OCI-M2 (cell line): ENCODE data around the gene PIK3CA.
A peak's percentile ranks its signal among the peaks of the same experiment; 100 is the strongest.
"Not testable (repeated sequence)": the region's sequence is repeated elsewhere in the genome, so short reads cannot be mapped to it uniquely, and the experiment has no call there.

Experiments
- DNase-seq: peaks from one replicate; lab custom pipeline; 2025; ENCODE audit not compliant: unreplicated experiment; lab: John Stamatoyannopoulos, UW

PIK3CA gene

DNA sequence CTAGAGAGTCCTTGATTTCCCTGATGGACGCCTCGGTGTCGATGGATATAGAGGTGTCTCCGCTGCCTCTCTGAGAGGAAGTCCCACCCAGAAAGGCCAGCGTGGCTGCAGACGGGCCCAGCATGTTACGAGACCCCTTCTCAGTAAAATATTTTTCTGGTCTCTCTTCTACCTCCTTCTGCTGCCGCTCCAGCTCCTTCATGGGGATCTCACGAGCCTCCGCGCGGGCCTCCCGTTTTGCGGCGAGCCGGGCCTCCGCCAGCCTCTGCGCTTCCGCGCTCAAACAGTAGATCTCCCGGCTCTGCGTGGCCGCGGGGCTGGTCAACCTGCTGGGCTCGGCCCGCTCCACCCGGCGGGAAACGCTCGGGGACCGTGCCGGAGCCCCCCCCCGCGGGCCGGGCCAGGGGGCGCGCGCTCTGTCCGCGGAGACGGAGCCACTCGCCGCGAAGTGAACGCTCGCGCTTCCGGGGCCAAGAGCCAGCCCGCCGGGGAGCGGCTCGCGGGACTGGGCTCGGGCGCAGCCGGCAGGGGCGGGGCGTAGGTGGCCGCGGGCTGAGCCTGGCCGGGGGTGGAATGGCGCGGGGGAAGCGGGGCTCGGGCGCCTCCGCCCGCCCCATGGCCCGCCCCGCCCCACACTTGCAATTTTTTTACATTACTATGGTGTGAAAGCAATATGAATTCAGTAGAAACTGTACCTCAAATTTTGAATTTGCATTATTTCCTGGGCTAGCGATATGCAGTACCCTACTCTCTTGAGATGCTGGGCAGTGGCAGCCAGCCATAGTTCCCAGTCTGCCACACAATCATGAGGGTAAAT, 113.0 kb downstream of the PIK3CA start:
- DNase-seq: no peak

DNA sequence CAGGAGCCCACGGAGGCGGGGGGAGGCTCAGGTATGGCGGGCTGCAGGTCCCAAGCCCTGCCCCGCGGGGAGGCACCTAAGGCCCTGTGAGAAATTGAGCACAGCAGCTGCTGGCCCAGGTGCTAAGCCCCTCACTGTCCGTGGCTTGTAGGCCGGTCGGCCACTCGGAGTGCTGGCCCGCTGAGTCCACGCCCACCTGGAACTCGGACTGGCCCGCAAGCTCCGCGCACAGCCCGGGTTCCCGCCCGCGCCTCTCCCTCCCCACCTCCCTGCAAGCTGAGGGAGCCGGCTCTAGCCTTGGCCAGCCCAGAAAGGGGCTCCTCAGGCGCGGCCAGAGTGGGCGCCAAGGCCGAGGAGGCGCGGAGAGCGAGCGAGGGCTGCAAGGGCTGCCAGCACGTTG, 115.0 kb downstream of the PIK3CA start:
- no peak for DNase-seq

DNA sequence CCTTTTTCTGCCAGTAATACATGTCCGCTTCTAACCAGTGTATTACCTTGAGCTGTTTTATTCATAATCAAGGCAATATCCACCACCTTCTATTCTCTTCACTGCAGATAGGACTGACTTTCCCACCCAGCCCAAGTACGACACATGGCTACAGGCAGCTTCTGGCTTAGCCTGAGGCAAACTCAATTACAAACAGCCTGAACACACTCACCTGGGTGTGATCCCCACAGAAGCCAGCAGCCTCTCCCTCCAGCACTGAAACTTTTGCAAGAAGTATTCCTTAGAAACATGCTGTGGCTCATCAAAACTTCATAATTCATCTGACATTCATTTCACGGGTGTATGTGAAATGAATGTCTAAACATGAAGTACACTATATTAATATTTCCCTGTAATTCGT, 116.3 kb downstream of the PIK3CA start:
- no peak for DNase-seq

DNA sequence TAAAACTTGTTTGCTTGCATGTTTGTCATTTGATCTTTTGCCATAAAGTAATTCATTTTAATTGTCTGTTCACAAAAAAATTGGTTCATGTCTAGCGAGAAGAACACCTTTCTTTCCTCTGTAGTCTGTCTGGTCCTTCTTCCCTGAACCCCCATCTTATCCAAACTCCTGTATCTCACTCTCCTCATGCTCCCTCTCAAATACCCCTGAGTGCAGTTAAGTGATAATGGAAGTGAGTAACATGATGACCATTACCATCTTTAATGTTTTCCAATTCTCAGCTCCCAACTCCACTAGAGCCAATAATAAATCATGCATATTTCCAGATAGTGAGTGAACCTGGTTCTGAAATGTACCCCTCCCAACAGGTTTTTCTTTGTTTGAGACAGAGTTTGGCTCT, 116.9 kb downstream of the PIK3CA start:
- DNase-seq: no peak

DNA sequence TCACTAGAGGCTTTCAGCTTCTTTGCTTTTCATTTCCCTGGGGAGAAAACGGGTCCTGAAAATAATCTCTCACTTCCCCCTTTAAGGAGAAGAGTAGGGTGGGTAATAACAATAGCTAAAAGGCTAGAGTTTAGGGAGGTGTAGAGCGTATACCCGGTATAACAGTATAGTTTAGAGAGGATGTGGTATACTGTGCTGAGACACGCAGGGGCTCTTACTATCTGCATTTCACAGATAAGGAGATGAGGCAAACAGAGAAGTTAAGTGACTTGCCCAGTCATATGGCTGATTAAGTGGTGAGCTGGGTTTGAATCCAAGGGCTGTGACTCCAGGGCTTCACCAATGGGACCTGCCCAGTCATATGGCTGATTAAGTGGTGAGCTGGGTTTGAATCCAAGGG, 117.7 kb downstream of the PIK3CA start:
- DNase-seq: peak; percentile 33

DNA sequence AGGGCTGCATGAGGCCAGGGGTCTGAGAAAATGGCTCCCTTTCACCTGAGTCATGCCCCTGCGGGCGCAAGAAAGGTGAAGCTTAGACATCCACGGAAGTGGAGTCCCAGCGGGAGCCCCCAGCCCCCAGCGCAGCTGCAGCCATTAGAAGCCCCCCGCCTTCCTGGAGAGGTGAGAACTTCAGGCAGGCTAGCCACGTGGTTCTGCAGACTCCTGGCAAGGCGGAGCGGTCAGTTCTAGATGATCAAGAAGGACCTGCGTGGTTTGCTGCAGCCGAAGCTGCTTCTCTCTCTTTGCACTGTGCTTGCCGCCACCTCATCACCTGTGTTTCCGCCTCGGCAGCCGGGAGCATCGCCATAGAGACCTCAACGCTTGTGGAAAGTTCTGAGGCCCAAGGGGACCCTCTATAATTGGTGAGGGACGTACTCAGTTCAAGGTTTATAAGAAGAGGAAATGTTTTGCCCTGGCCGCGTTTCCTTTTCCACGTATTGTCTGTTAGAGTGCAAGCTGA, 118.6 kb downstream of the PIK3CA start:
- DNase-seq: no peak

DNA sequence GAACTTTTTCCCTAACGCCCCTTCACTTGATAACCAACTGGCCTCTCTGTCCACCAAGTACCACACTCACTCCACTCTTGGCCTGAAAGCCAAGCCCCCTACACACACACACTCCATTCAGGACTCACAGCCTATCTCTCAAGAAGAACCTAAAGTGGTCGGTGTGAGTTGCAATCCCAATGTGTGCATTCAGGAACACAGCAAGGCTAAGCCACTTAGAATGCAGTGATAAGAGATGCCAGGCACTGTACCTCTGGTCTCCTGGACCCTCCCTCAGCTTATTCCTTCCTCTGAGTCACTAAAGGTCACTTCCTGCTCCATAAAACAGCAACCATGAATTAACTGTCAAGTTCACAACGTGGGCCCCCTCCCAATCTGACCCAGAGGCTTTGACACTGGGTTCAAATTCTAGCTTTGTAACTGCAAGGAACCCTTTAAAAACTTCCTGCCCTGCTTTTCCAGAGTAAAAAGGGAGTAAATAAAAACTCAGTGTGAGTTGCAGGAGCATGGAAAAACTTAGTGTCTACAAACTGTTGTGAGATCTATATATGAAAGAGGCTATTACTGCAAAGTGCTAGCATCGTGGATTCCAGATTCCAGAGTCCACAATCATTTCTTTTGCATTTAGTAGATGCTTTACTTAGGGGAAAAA, 120.4 kb downstream of the PIK3CA start:
- peak; percentile 75 for DNase-seq

DNA sequence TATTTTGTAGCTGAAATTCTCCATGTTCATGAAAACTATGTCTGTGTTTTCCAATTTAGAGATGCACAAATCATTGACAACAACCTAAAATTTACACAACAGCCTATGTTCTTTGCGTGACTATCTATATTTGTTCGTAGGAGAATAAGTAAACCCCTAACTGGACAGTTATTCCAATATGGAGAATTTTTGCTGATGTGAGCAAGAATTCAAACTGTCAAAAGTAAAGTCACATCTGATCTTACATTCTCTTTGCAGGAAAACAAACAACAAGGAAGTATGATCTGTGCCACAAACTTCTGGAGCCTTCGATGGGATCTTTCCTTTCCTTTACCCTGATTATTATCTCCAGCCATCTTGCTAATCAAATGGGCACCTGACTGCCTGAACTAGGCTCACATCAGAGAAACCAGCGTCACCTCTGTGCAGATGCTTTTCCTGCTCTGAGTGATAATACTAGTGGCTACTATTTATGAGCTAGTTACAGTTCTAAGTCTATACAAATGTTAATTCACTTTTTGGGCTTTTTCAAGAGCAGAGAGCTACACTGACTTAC, 121.1 kb downstream of the PIK3CA start:
- DNase-seq: no peak

DNA sequence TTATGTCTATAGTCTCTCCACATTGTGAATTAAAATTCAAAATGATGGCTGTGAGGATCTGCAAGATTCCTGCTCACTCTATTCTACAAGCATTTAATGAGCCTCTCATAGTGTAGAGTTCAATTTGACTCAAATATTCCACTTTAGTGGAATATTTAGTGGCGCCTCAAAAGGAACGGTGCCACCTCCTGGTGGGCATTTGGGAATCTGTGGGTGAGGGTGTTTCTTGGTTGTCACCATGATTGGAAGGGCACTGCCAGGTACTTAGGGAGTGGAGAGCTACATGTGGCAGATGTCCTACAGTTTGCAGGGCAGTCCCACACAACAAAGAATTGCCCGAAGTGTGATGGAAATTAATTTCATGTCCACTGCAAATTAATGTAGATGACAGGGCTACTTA, 124.2 kb downstream of the PIK3CA start:
- no peak for DNase-seq

DNA sequence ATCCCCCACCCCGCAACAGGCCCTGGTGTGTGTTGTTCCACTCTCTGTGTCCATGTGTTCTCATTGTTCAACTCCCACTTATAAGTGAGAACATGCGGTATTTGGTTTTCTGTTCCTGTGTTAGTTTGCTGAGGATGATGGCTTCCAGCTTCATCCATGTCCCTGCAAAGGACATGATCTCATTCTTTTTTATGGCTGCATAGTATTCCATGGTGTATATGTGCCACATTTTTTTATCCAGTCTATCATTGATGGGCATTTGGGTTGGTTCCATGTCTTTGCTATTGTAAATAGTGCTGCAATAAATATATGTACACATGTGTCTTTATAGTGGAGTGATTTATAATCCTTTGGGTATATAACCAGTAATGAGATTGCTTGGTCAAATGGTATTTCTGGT, 126.3 kb downstream of the PIK3CA start:
- DNase-seq: not testable (repeated sequence)

DNA sequence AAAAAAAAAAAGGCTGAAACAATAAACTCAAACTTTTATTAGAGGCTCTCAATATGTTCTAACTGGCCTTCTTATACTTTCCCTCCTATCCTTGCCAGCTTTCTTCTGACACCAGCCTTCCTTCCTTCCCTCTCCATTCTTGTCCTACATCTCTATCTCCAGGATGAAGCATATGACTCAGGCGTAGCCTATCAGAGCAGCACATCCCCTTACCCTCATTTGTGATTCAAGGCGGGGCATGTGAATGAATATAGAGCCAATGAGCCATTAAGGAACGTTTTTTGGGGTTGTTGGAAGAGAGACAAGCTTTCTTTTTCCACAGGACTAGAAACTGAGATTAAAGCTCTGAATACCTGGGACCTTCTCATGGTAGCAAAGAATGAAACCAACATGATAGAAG, 127.8 kb downstream of the PIK3CA start:
- DNase-seq: no peak

DNA sequence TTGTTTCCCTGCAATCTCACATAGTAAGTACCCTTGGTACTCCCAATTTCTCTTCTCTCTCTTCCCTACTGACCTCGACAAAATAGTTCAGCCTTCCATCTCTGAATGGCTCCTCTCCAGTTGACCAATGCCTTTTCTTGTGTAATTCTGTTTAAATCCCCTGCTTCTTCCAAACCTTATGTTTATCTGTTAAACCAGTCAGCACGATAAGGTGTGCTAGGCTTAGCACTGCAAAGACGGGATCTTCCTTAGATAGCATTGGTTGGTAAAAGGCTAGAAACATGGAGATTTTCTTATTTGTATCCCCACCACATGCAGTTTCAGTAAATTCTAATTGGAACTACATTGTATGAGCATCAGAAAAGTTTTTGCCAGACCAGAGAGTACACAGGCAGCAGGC, 128.6 kb downstream of the PIK3CA start:
- no peak for DNase-seq

DNA sequence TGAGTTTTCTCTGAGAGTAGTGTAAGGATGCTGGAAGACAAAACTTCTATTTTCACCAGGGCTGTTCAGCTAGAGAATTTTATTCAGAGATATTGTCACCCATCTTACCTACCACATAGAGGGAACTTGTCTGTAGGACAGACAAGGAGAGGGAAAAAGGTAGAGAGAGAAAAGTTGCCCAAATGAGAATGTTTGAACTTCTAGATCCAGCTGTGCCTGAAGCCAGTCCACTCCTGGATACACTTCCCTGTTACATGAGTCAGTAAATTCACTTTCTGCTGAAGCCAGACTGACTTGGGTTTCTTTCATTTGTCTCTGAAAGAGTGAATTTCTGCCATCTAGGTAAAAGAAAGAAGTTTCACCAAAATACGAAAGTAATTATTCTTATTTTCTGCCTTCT, 130.0 kb downstream of the PIK3CA start:
- no peak for DNase-seq

DNA sequence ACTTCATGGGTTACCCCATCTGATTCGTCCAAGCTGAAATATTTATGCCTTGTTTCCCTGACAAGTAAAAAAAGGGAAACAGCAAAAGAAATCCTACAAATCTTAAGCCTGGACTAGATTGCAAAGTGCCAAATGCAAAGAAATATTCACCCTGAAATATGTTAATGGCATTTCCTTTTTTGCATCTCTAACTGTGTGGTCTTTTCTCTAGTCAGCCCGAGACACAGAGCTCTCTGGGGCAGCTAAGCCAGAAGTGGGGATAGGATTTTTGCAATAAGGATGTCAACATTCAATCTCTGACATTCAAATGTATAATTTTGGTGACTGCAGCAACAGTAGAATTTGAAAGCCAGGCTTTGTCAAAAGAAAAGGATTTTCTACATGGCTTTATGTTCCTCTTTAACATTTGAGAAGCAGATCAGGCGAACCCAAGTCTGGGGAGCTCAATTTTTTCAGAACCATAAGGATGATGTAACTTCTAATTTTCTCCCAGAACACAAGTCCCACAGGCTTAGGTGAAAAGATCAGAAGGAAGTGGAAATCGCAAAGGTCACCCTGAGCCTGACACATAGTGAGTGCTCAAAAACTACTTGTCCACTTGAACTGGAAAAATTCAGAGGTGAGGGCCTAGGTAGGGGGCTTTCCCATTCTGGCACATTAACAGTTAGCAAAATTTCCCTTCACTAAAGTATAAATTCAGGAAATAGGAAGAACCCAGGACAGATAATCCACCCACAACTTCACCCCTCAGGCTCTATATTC, 131.0 kb downstream of the PIK3CA start:
- no peak for DNase-seq

DNA sequence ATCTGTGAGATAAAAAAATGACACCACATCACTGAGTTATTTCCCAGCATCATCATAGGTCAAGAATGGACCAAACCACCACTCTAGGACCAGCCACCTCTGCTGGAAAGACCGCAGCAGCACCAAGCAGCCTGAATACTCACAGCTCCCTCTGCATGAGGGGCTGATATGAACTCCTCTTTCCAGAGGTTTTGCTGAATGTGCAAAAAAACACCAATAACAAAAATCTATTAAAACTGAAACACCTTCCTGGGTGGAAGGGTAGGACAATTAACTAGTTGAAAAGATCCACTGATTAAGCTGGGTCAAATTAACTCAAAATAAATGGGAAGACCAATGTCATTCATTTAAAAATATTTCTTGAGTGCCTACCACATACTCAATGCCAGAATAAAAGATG, 131.7 kb downstream of the PIK3CA start:
- no peak for DNase-seq

DNA sequence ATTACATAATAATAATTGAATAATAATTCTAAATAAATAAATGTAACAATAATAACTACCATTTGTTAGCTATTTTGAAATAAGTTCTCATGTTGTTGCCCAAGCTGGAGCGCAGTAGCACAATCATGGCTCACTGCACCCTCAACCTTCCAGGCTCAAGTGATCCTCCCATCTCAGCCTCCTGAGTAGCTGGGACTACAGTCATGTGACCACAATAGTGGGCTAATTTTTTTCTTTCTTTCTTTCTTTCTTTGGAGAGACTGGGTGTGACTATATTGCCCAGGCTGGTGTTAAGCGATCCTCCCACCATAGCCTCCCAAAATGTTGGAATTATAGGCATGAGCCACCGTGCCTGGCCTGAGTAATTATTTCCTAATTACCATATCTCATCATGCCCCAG, 133.7 kb downstream of the PIK3CA start:
- no peak for DNase-seq

DNA sequence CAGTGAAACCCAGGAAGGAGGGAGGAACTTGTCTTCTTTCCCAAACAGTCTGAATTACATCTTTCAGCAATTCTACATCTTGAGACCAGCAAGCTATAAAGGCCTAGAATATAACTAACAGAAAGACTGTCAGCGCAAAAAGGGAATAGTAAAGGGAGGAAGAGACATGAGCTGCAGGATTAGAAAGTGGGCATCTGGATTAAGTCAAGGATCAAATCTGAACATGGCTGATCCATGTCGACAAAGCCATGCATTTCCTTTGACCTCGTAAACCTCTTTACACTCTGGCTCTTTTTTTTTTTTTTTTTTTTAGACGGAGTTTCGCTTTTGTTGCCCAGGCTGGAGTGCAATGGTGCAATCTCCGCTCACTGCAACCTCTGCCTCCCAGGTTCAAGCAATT, 138.2 kb downstream of the PIK3CA start:
- DNase-seq: no peak

DNA sequence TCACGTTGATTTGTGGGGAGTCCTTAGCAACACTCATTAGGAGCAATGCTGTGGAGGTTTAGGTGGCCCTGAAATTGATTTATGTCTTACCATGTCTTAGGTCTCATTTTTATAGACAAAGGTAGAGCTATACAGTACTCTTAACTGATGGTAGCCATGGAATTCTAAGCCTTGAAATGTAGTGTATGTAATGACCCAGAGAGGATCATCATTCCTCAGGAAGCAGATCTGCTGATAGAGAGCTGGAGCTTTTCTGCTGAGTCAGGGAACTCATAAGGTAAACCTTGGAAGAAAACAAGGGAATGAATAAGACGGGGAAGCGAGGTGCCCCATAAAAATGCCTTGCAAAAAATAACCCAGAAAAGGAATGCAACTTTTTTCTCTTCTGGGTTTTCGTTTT, 140.7 kb downstream of the PIK3CA start:
- DNase-seq: no peak

DNA sequence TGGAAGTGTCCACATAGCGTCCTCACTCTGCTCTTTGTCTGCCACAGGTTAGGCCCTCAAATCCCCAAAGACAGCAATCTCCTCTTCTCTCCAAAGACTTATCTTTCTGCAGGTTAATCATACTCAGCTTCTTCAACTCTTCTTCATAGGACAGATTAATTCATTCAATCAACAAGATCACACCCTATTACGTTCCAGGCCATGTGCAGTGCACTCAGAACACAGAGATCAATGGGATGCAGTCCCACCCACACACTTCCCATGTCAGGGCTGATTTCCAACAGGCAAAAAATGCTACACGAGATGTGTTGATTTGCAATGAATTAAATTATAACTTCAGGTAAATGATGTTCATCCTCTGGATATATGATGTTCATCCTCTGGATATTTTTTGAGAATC, 141.1 kb downstream of the PIK3CA start:
- no peak for DNase-seq
